SKM-1 treated with dmso at 0.1 percent for 144 hours (cell line): ENCODE measurements around the gene CSH2.
"Not testable (repeated sequence)": the region's sequence is repeated elsewhere in the genome, so short reads cannot be mapped to it uniquely, and the experiment has no call there.

ENCODE experiments used
- DNase-seq: peaks from one replicate; lab custom pipeline; 2025; ENCODE audit not compliant: unreplicated experiment; lab: John Stamatoyannopoulos, UW

CSH2 gene

DNA sequence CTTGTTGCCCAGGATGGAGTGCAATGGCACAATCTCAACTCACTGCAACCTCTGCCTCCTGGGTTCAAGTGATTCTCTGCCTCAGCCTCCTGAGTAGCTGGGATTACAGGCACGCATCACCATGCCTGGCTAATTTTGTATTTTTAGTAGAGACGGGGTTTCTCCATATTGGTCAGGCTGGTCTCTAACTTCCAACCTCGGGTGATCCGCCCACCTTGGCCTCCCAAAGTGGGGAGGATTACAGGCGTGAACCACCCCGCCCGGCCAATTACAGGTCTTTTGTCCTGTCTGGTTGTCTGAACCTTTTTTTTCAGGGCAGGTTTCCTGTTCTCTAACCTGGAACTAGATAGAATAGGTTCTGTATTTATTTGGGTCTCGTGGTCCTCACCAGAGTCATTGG, 17.1 kb downstream of the CSH2 start:
- DNase-seq = not testable (repeated sequence)

DNA sequence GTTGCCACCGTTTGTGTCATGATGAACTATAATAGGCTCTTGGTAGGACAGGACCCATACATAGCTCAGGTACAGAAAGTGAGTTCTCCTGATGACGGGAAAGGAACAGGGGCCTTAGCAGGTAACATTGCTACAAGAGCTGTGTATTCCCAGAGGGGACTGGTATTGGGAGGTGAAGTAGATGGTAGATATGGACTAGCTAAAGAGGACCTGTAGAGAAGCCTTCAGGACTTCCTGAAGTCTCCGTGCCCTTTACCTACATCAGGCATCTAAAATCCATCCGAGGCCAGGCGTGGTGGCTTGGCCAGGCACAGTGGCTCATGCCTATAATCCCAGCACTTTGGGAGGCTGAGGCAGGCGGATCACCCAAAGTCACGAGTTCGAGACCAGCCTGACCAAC, 18.3 kb downstream of the CSH2 start:
- DNase-seq = no peak

DNA sequence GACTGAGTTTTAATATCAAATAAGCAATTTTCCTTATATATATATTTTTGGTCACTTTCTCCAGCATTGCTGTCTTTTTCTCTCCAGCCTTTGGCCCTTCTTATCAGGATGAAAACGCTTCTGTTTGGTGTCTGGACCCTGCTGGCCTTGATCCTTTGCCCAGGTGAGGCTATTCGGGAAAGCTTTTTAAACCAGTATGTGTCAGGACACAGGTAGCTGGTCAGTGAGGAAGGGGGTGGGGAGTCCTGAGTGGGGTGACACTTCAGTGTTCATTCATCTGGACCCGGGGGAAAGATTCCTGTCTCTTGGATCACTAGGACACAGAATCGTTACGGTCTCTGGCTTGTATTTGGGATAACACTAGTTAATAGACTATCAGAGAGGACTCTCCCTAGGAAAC, 18.8 kb downstream of the CSH2 start:
- no peak for DNase-seq

DNA sequence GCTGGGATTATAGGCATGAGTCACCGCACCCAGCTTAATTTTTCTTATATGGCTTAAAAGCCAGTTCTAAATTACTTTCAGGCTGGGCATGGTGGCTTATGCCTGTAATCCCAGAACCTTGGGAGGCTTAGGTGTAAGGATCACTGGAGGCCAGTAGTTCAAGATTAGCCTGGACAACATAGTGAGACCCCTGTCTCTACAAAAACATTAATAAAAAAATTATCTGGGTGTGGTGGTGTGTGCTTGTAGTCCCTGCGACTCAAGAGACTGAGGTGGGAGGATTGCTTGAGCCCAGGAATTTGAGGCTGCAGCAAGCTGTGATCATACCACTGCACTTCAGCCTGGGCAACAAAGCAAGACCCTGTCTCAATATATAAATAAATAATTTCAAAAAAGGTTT, 20.2 kb downstream of the CSH2 start:
- no peak for DNase-seq

DNA sequence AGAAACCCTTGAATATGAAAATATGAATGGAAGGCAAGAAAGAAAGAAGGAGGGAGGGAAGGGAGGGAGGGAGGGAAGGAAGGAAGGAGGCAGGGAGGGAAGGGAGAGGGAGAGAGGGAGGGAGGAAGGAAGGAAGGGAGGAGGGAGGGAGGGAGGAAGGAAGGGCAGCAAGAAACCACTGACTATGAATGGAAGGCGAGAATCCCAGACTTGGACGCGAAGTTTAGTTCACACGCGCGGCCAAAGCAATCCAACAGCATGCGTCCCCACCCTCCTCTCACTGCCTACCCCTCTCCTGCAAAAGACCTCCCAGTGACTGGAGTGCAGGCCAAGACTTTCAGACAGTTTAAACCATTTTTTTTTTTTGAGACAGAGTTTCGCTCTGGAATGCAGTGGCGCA, 23.1 kb downstream of the CSH2 start:
- DNase-seq = no peak

DNA sequence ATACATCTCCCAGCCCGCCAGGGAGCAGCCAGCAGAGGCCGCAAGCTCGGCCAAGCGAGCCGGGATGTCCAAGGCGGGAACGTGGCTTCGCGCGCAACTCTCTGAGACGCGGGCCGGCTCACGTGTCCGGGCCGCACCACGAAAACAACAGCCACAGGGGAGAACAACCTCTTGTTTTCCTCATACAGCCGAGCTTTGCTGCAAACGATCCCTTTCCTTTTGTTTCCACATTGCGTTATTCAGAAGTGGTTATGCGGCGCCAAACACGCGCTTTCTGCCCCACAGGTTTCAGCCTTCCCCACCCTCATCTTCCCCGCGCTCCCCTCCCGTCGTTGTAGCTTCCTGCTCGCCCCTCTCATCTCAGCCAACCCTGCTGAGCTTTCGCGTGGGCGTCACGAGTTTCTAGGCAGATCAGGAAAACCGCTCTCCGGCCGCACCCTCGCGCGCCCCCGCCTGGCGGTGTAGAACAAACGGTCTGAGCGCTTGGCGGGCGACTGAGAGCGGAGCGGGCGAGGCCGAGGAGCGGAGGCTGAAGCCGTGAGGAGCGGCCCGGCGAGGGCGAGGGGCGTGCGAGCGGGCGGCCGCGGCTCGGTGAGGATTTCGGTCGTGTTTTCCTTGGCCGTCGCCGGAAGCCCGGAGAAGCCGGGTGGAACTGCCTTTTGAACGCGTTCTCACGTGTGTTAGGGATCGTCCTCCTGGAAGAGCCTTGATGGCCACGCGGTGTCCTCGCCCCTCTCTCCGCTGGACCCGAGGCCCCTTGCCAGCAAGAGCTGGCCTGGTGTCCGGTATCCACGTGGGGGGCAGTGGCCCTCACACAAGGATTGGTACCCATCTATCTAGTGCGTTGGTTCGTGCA, 24.4 kb downstream of the CSH2 start:
- DNase-seq = peak; percentile 93

DNA sequence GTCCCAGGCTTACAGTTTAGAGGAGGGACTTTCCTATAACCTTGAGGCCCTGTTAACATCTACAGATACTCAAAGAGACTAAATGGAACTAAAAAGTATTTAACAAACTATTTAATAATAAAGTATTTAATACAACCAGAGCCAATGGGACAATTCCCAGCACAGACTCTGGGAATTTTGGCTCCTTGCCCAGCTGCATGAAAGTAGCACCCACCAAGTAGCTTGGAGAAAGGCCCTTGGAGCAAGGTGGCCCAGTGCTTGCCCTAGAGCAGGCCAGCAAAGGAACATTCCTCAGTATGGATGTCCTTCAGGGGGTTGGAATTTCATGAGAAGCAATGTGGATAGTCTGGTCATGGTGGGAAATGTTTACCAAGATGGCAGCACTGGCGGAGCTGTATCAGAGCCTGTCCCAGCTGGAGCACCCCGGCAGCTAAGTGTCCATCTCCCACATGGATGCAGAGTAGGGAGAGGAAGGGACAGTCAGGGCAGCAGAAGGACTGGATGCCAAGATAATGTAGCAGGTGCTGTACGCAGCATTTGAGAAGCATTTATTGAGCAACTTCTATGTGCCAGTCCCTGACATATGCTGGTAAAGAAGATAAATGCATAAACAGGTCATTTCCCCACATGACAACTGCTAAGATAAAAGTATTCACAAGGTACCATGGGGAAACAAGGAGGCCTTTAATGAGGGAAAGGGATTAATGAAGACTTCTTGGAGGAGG, 25.8 kb downstream of the CSH2 start:
- DNase-seq = no peak

DNA sequence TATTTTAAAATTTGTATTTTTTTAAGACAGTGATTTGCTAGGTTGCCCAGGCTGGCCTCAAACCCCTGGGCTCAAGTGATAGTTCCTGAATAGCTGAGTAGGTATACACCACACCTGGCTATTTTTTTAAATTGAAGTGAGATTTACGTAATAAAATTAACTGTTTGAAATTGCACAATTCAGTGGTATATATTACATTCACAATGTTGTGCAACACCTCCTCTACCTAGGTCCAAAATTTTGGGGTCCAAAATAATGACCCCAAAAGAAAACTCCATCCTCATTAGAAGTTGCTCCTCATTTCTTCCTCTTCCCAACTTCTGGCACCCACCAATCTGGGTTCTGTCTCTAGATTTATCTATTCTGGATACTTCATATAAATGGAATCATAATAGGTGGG, 28.0 kb downstream of the CSH2 start:
- DNase-seq = no peak

DNA sequence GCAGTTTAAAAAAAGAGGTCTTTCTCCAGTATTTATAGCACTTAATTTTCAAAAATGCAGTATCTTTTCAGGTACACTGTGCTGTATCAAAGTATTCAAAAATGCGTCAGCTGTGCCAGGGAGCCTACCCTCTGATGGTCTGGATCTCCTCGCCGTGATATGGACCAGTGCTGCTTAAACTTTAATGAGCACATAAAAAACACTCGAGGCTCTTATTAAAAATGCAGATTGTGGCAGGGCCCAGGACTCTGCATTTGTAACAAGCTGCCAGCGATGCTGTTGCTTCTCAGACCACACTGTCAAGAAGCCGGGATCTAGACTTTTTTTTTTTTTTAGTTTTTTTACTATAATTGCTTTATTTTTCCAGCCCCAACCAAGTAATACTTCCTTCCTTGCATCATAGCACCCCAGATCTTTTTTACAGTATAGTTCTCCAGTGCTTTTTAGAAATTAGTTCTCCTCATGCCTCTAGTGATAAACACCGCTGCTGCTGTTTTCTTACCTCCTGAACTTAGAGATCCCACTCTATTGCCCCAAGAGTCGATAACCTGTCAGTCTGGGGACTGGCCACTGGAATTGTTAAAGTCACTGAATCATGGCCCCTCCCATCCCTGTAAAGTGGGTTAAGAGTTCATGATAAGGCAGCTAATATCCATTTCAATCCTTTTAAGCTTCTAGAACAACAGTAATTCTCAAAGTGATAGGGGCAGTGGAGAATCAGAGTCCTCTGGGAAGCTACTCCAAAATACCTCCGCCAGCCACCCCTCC, 29.4 kb downstream of the CSH2 start:
- DNase-seq = no peak

DNA sequence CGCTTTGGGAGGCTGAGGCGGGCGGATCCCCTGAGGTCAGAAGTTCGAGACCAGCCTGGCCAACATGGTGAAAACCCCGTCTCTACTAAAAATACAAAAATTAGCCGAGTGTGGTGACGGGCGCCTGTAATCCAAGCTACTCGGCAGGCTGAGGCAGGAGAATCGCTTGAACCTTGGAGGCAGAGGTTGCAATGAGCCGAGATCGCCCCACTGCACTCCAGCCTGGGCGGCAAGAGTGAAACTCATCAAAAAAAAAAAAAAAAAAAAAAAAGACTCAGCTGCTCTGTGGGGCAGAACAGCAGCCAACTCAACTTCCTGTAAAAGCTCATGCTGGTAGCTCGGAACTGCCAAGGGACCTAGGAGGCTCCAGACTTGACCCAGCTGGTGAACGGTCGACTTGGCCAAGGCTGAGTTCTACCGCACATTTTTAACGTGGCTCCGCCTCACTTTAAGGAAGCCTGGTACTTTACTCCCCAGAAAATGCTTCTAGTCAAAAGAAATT, 30.0 kb downstream of the CSH2 start:
- DNase-seq = peak; percentile 27

DNA sequence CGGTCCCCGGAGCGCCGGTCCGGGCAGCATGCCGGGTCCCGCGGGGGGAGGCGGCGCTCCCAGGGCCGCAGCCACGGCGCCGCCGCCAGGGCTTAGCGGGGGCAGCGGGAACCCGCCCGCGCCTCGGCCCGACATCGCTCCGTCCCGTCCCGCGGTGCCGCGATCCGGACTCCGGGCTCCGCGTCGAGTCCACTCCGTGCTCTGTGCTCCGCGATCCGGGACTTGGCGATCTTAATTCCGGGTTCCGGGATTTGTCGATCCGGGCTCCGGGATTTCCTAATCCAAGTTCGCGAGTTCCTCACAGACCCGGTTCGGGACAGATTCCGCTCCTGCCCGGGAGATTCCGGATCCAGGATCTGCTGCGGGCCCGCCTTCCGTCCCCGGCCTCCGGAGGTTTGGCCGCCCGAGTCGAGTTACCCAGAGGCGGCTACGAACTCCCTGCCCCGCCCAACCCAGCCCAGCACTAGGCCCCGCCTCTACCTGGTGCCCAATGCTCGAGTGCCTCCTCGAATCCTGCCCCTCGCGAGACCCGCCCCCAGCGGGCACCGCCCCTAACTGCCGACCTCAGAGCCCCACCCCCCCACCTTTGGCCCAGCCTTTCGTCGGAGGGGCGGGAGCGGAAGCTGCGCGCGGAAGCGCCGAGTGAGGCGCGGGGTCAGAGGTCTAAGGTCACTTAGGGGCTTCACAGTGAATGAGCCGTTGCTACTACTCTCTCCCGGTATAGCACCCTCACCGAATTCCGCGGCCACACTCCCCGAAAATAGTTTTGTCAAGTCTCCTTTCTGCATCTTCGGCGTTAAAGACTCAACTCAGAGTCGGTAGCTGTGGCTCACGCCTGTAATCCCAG, 30.7 kb downstream of the CSH2 start, which contains the start of gene SMARCD2:
Gene SMARCD2, minus strand, starts transcription at position 146 of the 847 bp plus-strand sequence. Its CDS starts 11 bp downstream, at position 135.
- DNase-seq = peak; percentile 93

DNA sequence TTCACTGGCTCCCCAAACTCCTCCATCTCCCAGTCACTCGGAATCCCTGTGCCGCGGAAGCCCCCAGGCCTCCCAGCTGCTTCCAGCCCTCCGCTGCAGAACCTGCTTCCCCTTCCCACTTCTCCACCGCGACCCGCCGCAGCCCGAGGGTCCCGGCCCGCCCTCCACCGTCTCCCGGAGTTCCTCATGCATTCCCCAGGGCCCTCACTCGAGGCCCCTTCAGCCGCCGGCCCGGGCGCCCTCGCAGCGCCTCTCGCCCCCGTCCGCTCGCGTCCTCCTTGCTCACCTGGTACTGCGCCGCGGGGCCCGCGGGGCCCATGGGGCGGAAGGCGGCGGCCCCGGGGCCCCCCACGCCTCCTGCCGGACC, 31.3 kb downstream of the CSH2 start:
- no peak for DNase-seq

DNA sequence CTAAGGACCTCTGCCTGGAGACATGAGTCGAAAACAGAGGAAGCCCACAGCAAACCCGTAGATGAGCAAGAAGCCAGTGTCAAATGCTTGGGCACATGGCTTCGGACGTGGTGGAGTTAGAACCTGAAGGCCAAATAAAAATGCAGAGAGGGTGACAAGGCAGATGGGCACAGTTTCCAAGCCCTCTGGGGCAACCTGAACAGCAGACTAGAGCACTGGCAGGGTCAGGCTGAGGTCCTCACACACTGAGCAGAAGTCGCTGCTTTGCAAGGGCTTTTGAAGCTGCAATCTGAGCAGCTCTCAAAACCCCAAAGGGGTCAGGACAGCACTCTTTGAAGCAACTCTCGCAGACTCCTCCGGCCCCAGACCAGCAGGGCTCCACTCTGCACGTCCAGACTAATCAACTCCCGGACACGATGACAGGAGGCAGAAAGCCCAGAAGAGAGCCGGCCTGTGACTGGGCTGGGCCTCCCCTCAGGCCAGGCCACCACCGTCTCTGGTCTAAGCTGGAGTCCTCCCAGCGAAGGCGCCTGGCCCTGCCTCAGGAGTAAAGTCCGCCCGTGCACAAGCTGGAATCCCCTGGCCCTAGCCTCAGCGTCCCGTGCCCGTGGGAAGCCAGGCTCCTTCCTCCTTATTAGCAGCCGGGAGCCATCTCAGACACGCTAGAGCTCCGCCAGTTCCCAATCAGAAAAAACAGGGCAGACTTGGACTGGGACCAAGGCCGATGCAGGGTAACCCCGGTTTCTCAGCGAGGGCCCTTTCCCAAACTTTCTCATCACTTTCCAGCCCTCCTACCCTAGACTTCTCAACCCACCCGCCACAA, 31.9 kb downstream of the CSH2 start:
- no peak for DNase-seq

DNA sequence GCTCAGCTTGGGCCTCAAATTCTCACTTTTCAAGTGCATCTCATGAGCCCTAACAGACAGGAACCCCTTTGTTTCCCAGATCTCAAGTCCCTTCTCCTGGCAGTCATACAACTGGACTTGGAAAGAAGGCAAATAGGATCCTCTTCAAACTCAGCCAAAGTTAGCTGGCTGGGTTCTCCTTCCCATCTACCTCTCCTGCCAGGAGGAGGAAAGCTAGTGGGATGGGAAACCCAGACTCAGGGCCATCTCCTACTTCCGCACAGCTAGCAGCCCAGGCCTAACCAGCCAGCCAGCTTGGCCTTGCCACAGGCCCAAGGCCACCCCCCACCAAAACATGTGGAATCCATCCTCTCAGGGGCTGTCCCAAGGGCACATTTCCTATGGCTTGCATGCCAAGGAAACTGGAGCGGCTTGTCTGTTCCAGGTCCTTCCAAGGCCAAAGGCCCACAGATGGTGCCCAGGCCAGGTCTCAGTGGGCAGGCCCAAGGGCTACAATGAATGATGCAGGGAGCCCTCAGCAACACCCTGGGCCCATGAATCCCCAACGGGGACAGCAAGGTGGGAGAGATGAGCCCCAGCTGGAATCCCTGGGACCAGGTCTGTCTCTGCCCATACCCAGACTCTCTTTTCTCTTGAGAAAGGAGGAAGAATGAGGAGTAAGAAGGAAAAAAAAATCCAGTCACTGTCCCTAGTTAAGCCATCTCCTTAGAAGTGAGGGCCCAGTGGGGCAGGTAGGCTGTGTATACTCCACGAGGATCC, 32.7 kb downstream of the CSH2 start:
- DNase-seq = no peak

DNA sequence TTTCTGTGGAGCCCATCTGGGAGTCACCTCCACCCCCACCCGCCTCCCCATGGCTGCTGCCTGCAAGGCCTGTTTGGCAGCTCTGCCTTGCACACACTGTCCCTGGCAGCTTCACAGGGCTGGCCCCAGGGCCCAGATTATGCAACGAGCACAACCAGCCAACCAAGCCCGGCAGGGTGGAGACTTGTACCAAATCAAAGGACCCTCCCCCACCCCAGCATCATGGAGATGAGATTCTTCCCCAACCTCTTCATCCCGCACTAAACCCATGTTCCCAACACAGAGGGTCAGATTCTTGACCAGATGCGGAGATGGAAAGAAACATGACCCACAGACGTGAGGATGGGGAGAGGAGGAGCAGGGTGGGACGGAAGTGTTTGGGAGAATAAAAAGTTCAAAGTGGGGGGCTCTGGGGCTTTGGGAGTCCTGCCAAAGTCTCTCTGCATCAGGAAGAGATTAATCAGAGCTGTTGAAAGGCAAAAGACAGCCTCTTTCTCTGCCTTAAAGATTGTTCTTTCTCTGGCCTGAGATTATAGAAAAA, 34.8 kb downstream of the CSH2 start:
- no peak for DNase-seq

DNA sequence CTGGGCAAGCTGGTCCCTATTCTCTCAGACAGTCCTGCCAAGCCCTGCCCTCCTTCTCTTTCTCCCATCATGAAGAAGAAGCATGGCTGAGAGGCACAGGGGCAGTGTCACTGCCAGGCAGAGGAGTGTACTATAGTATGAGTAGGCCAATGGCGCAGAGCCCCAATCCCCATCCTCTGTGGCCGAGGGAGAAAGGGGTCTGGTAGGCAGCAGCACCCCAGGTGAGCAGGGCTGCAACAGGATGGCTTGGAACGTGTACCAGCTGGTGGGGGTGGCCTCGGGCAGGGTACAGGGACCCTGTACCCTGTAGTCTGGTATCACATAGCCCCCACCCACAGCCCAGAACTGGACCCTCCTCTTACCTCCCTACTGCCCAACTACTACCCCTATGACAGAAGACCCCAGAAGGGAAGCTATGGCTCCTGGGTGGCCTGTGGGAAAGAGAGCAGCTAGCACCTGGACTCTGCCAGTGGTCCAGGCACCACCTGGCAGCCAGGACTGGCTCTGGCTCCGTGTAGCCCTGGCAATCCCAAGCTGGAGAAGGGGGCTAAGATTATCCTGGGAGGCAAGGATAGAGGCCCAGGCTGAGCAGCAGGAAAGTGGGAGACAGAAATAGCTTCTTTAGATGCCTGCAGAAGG, 35.4 kb downstream of the CSH2 start:
- DNase-seq = no peak

DNA sequence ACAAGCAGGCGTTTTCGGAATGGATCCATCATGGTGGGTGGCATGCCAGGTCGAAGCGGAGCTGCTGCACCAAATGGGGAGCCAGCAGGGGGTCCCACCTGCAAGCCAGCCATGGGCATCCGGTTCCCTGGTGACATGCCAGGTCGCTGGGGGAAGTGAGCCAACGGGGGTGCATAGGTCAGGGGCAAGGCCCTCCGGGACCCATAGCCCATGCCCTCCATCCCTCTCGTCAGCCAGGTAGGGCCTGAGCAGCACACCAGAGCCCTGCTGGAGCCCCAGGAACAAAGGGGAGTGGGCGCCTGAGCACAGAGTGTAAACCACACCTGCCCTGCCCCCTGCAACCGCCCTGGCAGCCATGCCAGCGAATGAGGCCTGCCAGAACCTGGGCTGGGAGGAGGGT, 36.0 kb downstream of the CSH2 start:
- no peak for DNase-seq

DNA sequence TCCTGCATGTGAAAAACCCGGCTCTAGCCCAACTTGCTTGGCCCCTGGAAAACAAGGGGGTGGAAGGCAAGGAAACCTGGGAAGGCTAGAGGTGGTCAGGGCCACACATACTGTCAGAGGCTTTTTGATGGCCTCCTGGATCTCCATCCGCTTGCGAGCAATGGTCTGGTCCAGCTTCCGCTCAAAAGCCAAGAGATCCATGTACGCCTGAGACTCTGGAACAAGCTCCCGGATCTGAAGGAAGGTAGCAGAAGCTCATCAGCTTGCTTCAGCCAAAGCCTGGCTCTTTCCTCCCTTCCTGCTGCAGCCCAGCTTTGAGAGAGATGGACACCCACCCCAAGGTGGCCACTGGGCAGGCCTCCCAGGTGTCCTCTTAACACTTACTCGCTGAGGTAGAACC, 36.7 kb downstream of the CSH2 start:
- DNase-seq = no peak
